ENCODE measurements around the gene RAB11FIP5.

The RAB11FIP5 gene

GRCh38 chr2:73033142-73033765 is 79.5 kb downstream of the RAB11FIP5 start:
- no peak for DNase-seq (ENCODE audit: low spot score)

- no peak for DNase-seq (ENCODE audit: low spot score)
These were observed 80.0 kb downstream of the RAB11FIP5 start for GRCh38 chr2:73032702-73033097.

- no peak for DNase-seq (ENCODE audit: low spot score)
These were observed 80.7 kb downstream of the RAB11FIP5 start for GRCh38 chr2:73031725-73032701.

DNA sequence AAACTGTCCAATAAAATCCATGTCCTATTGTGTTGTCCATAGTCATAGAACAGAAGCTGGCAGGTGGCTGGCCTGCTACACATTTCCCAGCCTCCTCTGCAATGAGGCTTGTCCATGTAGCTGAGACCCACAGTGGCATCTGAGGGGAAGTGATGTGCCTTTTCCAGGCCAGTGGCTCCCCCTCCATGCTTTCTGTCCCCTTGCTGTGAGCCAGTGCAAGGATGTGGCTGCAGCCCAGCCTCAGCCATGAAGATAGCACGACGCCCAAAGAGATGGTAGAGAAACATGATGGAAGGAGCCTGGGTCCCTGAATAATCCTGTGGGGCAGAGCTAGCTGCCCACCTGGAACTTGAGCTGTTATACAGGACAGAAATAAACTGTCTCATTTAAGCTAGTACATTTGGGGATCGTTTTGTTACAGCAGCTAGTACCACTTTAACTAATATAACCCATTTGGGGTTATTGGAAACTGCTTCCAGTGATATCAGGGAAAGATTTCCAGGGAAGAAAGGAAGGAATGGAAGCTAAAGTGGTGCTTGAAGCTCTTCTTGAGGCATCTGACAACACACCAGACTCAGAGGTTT is 81.6 kb downstream of the RAB11FIP5 start:
- DNase-seq (ENCODE audit: low spot score): no peak

DNA sequence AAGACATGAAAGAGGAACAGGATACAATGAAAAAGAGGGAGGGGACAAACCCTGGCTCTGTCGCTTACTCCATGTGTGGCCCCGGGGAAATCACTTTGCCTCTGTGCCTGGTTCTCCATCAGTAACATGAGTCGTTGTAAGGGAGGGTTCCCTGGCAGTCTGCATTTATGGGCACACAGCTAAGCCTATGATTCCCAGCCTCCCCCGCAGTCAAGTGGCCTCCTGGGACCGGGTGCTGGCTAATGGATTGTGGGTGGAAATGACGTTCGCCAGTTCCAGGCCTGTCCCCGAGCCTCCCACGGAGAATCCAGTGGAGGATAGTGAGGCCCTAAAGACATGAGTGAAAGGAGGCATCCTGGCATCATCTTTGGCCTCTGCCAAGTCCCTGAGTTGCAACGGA is 83.9 kb downstream of the RAB11FIP5 start:
- no peak for DNase-seq (ENCODE audit: low spot score)

GRCh38 chr2:73027340-73027739 is 85.4 kb downstream of the RAB11FIP5 start:
- DNase-seq (ENCODE audit: low spot score): no peak

- no peak for DNase-seq (ENCODE audit: low spot score)
These were observed 89.3 kb downstream of the RAB11FIP5 start for GRCh38 chr2:73023497-73023896.
